GM20431 (cell line): ENCODE measurements around the gene RCBTB2.
"Not testable (repeated sequence)": the region's sequence is repeated elsewhere in the genome, so short reads cannot be mapped to it uniquely, and the experiment has no call there.

Source experiments
- in situ Hi-C: fragments of 300-500 bp; cut with MseI, MboI; formaldehyde crosslinking; loops from one replicate; pipeline ENCODE4 v1.15.0; 2020; ENCODE audit warnings: low sequenced_read_pairs; ENCODE audit not compliant: unreplicated experiment

Gene RCBTB2

DNA sequence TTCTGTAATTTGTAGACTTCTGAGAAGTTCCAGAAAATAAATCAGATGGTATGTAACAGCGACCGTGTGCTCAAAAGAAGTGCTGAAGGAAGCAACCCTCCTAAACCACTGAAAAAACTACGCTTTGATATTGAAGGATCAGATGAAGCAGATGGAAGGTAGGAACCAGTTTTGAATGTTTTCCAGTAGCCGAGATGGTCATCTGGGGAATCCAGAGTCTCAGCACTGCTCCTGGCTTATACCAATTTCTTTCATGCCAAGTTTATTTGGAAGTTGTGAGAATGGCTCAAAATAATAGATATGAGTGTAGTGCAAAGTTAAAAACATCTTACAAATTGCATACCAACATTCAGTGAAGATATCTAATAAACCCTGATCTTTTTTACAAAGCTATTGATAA, 56.2 kb downstream of the RCBTB2 start:
- in situ Hi-C loops = no loop called here

DNA sequence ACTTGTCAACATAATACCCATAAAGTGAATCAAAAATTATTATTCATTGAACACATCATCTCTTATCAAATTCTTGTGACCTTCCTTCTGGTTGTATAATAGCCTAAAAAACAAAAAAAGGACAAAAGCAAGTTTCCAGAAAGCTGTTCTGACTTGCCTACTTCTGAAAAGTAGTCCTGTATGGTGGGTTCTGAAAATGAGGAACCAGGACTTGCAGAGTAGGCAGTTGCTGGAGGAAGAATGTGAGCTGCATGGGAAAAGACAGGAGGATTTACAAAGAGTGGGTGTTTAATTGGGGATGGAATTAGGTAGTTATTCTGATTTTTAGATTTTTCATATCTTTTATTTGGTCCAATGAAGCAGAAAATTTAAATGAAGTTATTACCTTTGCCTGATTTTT, 56.7 kb downstream of the RCBTB2 start:
- in situ Hi-C loops = no loop called here

DNA sequence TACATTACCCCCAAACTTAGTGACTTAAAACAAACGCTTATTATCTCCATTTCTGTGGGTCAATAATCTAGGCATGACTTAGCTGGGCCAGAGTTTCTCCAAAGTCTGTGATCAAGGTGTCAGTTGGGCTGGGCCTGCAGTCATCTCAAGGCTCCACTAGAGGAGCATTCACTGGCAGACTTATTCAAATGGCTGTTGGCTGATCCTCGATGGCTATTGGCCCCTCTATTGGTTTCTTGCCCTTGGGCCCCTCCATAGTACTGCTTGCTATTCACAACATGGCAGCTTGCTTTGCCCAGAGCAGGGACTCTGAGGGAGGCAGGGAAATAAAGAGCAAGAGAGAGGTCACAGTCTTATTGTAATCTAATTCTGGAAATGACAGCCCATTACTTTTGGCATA, 57.6 kb downstream of the RCBTB2 start:
- in situ Hi-C loops = no loop called here

DNA sequence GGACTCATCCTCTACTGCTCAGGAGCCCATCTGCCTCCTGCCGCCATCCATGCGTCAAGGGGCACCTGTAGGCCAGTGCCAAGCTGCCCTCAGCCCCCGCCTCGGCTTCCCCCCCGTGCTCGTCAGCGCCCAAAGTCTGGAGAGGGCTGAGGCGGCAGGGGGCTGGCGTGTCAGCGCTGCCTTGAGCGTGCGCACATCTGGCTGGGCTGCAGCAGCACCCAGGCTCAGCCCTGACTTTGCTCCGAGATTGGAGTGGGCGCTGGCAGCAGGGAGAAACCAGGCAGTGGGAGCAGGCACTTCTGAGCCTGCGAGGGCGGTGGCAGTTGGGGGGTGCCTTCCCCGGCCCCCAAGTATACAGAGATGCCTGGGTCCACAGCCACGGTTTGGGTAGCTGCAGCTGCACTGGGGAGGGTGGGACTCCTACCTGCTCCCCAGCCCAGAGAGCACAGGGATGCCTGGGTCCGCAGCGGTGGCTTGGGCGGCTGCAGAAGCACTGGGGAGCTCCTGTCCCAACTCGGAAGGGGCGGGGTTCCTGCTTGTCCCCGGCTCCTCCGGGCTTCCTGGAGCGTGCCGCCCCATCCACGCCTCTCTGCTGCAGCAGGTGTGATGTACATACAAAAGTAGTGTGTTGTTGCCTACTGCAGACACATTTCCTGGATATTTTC, 75.2 kb downstream of the RCBTB2 start:
- in situ Hi-C loops = no loop called here

DNA sequence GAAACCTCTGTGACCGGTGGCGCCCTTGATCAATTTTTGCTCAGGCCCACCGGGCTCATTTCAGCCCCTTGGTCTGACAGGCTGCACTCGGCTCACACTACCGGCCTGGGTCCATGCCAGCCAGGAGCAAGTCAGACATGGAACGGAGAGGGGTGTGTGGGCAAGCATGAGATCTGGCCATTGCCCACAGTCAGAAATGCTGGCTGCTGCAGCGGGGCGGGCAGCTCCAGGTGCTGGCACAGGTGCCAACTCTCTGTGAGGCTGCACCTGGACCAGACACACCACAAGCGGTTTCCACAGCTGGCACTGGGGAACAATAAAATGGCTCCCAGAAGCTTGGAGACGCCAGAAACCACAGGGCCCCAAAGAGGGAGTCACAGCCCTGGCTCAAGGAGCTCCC, 76.3 kb downstream of the RCBTB2 start:
- in situ Hi-C loops = no loop called here

DNA sequence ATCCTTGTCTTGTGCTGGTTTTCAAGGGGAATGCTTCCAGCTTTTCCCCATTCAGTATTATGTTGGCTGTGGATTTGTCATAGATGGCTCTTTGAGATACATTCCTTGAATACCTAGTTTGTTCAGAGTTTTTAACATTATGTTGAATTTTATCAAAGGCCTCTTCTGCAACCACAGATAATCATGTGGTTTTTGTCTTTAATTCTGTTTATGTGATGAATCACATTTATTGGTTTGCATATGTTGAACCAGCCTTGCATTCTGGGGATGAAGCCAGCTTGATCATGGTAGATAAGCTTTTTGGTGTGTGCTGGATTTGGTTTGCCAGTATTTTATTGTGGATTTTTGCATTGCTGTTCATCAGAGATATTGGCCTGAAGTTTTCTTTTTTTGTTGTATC, 81.7 kb downstream of the RCBTB2 start:
- in situ Hi-C loops = not testable (repeated sequence)

DNA sequence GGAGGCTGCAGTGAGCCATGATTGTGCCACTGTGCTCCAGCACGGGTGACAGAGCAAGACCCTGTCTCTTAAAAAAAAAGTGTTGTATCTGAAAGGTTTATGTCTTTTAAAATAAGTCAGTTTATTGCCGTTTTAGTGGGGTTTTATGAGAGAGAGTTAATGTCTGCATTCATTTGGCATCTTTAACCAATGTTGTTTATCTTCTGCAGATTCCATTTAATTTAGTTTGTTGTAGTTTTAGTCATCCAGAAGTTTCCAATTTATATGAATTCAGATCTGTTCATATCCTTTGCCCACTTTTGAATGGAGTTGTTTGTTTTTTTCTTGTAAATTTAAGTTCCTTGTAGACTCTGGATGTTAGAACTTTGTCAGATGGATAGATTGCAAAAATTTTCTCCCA, 83.2 kb downstream of the RCBTB2 start:
- in situ Hi-C loops = no loop called here

DNA sequence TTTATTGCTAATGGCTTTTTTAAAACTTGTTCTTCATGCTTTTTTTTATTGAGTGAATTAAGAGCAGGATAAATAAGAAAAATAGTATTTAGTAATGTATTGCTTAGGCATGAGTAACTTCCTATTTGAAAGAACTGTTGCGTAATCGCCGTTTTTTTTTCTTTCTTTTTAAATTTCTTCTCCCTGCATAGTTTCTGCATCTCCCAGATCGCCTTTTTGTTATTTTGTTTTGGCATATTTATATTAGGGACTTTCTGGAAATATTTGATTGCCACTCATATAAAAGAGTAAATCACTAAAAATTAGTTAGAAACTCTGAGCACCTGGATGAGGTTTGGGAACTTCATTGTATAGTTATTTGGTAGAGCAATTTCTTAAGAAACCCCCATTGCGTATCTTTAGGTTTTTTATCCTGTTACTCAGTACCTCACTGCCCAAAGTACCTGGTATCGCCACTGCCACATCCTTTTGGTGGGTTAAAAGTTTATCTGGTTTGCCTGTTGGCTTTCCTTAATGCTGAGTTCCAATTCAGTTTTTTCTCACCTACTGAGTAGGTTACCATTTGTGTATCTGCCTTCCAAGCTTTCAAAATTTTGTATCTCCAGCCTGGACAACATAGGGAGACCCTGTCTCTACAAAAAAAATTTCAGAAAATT, 83.8 kb downstream of the RCBTB2 start:
- in situ Hi-C loops = no loop called here

DNA sequence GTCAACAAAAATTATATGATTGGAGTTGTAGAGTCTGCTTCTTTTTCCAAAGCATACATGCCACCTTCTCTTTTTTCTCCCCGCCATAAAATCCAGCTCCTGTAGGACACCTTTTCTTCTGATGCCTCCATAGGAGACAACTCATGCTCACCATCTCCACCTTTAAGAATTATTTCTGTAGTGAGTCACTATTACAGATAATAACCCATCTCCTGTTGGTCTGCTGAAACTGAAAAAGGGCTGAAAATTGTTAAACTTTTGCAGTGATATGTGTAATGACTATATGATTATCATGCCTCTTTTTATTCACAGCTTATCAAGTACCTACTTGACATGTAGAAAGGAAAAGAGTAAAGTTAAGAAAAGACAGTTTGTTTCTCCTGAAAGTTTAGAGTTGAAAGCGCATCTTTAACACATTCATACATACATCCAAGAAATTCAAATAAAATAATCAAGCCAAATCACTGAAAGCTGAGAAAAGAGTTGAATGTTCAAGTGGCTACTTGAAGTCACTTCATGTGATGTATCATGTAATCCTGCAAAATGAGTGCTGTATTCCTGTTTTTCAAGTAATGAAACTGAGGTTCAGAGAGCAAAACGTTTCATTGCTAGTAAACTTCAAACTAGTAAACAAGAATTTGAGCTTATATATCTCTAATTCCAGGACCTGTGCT, 84.5 kb downstream of the RCBTB2 start:
- in situ Hi-C loops = no loop called here

DNA sequence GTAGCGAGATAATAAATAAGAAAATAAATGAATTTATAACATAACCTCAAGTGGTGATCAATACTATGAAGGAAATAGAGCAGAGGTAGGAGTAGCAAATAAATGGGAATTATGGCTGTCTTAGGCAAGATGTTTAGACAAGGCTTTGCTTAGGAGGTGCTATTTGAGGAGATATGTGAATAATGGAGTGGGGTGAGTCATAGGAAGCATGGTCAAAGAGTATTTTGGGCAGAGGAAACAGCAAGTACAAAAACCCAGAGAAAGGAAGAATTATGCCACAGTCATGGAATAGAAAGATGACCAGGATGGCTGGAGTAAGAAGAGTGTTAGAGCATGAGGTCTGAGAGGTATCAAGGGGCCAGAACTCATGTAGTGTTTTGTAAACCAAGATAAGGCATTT, 86.4 kb downstream of the RCBTB2 start:
- in situ Hi-C loops = no loop called here

DNA sequence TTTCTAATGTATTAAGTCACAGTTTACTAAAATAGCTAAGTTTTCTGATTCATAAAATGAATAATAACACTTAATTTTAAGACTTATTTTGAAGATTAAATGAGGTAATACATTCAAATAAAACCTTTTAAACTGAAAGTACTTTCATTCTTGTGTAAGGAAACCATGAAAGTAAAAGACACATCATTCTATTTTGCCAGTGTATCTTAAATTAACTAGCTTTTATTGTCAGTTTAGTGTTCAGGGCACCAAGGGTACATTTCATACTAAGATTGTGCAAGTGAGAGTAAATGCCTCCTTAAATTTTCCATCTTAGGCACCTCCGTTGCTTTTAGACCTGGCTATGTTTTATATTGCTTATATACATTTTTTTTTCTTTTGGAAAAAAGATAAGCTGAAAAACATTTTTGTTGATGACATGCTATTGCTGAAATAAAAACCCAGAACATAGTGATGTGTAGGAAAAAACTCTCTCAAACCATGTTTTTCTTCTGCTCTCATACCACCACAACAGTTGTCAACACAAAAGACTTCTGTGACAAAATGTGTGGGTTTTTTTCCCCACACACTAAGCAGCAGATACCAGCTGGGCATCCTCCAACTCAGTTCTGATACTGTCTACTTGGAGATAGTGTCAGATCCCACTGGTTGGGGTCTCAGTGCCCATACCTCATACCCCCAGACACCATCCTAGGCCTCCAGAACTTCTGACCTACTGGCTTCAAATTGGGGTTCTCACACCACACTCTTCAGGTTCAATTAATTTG, 89.3 kb downstream of the RCBTB2 start:
- in situ Hi-C loops = no loop called here
